Measurements from ENCODE around the gene ECI1. TPM values are rescaled to one million over a fixed set of nuclear protein-coding genes. Genes with fewer than 3 reads are reported as not detected.
A peak's percentile ranks its signal among the peaks of the same experiment; 100 is the strongest.

Gene ECI1
- total RNA-seq, 1 experiment from 2014 or later: 95.4 TPM

DNA sequence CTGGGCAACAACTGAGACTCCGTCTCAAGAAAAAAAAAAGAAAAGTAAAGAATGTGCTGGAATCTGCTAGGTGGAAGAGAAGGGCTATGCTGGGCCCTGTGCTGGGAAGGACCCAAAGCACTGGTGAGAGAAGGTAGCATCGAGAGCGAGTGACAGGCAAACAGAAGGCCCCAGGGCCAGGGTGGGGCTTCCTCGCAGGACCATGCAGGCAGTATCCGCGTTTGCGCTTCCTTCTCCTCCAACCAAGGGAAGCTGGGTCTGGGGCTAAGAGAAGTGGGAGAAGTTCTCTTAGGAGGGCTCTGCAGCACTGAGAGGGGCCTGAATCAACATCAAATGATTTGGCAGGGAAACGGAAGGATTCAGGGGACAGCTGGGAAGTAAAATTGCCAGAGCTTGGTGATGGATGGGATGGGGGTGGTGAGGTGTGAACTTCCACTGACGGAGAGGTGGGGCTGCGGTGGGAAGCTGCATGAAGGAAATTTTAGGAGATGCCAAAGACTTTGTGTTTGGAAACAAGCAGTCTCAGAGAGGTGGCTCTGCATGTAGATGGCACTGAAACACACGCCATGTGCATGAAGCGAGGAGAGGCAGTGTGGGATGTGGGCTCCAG, 5.2 kb upstream of the ECI1 start:
- Histone ChIP-seq H3K4me1 (ENCODE audit: insufficient read depth, low read length) (no peaks in the 10 kb centered on the region), H4K8ac (replicated peaks; ENCODE audit: insufficient read length, low read depth, low read length) (no peak overlapping the region), H2AFZ (ENCODE audit: low read length) (no peak overlapping the region), H3K18ac (ENCODE audit: insufficient read length, low read depth, low read length) (no peak overlapping the region), H4K5ac (ENCODE audit: insufficient read length, low read depth, low read length) (no peak overlapping the region), H3K14ac (ENCODE audit: insufficient read depth, low read length) (no peak overlapping the region), H3K9ac (ENCODE audit: extremely low read depth, insufficient read length, low read length) (no peak overlapping the region), H3K27ac (ENCODE audit: insufficient read length, low read depth, low read length) (no peak overlapping the region), H3K23me2 (ENCODE audit: insufficient read length, low read depth, low read length, poor library complexity, severe bottlenecking) (no peaks in the 10 kb centered on the region), H3K79me1 (ENCODE audit: insufficient read depth, low read depth, low read length, poor library complexity, severe bottlenecking) (no peaks in the 10 kb centered on the region), H2BK12ac (ENCODE audit: insufficient read length, low read depth, low read length) (no peak overlapping the region), H3K23ac (ENCODE audit: insufficient read length, low read depth, low read length) (no peak overlapping the region), H2BK20ac (ENCODE audit: low read depth, low read length, poor library complexity, severe bottlenecking) (no peak overlapping the region), H2BK15ac (ENCODE audit: low read depth, low read length) (no peak overlapping the region), H3K4me2 (ENCODE audit: insufficient read depth, insufficient read length, low read length) (no peak overlapping the region), H2BK5ac (ENCODE audit: insufficient read length, low read length) (no peak overlapping the region), H3K79me2 (ENCODE audit: insufficient read depth, low read length) (no peaks in the 10 kb centered on the region), H2BK120ac (ENCODE audit: low read depth, low read length, poor library complexity, severe bottlenecking) (no peak overlapping the region), H4K91ac (ENCODE audit: insufficient read length, low read depth, low read length) (no peak overlapping the region), H3K4ac (ENCODE audit: low read depth, low read length) (no peak overlapping the region), H2AK5ac (ENCODE audit: insufficient read length, low read length) (no peak overlapping the region), H4K20me1 (ENCODE audit: control insufficient read depth, insufficient read depth, insufficient read length) (peaks cover 2% of the 10 kb centered on the region), H3K56ac (ENCODE audit: insufficient read length, low read depth, low read length) (no peak overlapping the region), H3T11ph (ENCODE audit: low read length) (no peak overlapping the region), H3K27me3 (ENCODE audit: insufficient read depth, low read length) (no peaks in the 10 kb centered on the region), H3K9me3 (ENCODE audit: control insufficient read depth, low read depth, low read length) (no peaks in the 10 kb centered on the region)
- Mint-ChIP-seq H3K4me1 (peaks cover 13 to 17% of the 10 kb centered on the region in 2 experiments), H3K36me3 (ENCODE audit: insufficient read depth in 1 of 3, low read depth in 3 of 3) (peaks cover 60 to 92% (median 80%) of the 10 kb centered on the region in 3 experiments), H3K27me3 (ENCODE audit: low read depth) (no peaks in the 10 kb centered on the region), H3K4me3 (peak overlapping the region in 1 of 2 experiments; percentile 6; a peak in 1 of 5 replicates), H3K27ac (peak overlapping the region in 2 of 3 experiments; percentile 33 to 70; a peak in 3 of 7 replicates), H3K9me3 (no peaks in the 10 kb centered on the region)
- TF ChIP-seq CTCF (conservative IDR thresholded peaks at IDR 0.05): no peak
- no peak for DNase-seq
- WGBS (ENCODE audit: extremely low coverage, insufficient read length, low lambda C conversion rate): no CpG with 5 or more reads among the region's 12 CpGs
